GM21526 (cell line): ENCODE data around the gene ZDHHC7.

Source experiments
- ATAC-seq: cut with Tn5 transposase; IDR thresholded peaks from one replicate; pipeline ENCODE4 v1.9.1; 2021; ENCODE audit warnings: moderate library complexity; ENCODE audit not compliant: unreplicated experiment, low FRiP score

ZDHHC7 gene

DNA sequence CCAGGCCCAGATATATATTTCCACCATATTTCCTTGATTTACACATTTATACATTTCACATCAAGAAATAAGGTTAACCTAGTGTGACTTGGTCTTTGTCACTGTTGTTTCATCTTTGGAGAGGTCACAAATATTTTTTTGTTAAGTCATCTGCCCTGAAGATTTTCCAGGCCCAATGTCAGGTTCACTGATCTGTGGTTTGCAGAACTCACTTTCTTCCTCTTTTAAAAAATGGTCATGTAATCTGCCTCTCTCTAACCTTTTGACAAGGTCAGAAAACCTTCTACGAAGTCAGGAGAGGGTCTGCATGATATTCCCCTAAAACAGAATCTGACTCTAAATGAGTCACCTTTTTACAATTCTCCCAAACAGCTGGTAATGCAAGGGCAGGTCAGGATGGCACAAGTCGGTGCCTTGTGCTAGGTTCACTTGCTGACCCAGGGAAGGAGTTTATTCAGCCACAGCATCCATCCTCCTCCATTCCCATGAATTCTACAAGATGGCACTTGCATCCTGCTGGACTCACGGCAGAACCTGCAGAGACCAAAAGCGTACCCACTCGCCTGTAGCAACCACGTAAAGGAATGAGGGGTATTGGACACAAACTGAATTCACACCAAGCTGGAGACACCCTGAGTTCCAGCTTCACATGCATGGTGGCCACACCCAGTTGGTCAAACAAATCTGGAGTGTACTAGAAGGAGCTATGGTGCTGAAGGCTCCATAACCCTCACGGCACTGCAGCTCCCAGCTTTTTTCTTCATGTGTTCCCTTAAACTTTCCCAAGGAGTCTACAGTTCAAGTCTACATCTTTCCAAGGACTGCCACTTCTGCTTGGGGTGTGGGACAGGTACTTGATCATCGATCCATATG lies 14.7 kb upstream of the ZDHHC7 start:
- ATAC-seq, result no peak

DNA sequence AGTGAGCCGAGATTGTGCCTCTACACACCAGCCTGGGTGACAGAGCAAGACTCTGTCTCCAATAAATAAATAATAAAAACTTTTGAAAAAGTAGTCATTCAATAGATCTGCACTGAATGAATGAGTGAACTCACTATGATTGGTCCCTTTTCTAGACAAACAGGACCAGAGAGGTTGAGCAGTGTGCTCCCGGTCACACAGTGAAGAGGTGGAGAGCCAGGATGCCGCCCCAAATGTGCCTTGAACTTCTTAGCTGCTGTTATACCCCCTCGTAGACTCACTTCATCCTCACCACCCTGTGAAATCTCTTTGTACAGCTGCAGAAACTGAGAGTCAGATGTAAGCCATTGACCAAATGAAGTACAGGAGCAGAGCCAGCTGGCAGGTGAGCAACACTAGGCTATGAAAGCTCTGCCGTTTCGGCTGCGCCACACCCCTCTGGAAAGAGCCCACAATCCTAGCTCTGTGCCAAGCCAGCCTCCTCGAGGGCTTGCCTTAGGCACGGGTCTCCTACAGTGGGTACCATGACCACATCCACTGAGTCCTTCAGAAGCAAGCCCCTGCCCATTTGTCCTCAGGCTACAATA lies 8.4 kb upstream of the ZDHHC7 start:
- ATAC-seq, result no peak

DNA sequence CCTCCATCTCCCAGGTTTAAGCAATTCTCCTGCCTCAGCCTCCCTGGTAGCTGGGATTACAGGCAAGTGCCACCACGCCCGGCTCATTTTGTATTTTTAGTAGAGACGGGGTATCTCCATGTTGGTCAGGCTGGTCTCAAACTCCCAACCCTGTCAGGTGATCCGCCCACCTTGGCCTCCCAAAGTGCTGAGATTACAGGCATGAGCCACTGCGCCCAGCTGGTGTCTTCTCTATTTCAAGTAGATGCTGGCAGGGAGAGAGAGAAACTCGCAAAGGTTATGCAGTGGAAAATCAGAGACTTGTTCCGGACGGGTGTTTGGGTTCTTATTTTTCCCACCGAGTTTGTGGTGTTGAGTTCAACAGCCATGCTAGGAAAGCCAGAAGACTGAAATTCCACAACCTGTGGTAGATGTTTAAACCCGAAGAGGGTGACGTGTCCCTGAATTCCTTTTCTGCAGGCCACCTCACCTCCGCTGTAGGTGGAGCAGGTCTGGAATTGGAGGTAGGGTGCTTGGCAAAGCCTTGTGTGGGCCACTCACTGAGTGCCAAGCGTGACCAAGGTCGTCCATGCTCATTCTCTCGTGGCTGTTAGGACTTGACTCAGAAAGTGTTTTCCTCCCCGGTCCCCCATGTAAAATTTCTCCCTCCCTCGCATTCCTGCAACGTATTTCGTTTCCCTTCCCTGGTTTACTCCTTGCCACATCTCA lies 7.3 kb upstream of the ZDHHC7 start:
- ATAC-seq, result no peak

DNA sequence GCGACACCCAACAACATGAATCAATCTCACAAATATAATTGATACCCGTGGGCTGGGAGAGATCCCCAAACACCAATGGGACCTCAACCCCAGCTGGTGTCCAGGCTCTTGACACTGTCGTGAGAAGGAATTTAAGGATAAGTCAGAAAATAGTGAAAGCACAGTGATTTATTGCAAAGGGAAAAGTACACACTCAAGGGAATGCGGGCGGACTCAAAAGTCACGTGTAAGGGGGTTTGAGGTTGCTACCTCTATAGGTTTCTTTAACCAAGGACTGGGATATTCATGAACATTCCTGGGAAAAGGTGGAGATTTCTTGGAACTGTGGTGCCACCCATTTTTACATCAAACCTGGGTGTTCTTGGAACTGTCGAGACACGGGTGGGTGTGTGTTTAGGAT lies 6.3 kb upstream of the ZDHHC7 start:
- no peak for ATAC-seq

DNA sequence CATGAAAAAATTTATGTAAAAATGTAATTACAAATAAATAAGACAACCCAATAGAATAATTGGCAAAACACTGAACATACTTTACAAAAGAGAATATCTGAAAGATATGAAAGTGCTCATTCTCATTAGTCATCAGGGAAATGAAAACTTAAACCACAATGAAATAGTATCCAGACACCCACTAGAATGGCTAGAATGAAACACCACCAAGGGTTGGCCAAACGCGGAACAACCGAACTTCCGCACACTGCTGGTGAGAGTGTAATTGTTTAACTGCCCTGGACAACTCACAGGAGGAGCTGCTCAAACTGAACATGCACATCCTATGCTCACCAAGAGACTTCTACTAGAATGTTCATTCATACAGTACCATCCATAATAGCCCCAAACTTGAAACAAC lies 5.8 kb upstream of the ZDHHC7 start:
- no peak for ATAC-seq

DNA sequence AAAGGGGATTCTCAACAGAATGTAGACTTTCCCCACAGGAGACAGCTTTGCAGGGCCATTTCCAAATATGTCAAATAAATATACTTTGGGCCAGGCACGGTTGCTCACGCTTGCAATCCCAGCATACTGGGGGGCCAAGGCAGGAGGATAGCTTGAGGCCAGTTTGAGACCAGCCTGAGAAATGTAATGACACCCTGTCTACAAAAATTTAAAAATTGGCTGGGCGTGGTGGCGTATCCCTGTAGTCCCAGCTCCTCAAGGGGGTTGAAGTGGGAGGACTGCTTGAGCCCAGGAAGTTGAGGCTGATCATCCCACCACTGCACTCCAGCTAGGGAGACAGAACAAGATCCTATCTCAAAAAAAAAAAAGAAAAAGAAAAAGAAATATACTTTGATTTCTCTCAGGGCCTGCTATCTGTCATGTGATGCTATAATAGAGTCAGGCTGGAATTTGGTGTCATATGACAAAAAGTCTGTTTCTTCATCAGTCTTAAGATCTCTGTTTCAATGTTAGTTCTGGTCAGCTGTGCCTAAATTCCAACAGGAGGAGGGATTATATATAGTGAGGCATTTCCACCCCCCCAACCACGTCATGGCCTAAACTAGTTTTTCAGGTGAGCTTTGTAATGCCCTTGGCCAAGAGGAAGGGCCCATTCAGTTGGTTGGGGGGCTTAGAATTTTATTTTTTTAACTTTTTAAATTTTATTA lies 4.3 kb upstream of the ZDHHC7 start:
- no peak for ATAC-seq

DNA sequence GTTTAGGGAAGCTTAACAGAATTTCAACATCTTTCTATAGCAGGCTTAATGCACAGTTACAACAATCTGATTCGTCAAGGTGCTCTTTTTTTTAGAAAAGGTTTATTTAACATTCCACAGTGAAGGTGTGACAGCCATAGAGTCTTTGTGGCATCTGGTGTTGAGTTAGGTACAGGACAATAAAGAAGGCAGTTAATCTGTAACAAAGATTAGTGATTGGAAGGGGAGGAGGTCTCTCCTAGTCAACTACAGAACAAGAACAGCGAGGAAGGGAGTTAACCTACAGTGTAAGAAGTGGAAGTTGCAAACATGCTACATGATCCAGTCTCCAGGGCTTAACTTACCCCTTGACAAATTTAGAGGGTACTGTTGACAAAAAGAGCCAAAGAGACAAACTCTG lies 3.0 kb upstream of the ZDHHC7 start:
- no peak for ATAC-seq

DNA sequence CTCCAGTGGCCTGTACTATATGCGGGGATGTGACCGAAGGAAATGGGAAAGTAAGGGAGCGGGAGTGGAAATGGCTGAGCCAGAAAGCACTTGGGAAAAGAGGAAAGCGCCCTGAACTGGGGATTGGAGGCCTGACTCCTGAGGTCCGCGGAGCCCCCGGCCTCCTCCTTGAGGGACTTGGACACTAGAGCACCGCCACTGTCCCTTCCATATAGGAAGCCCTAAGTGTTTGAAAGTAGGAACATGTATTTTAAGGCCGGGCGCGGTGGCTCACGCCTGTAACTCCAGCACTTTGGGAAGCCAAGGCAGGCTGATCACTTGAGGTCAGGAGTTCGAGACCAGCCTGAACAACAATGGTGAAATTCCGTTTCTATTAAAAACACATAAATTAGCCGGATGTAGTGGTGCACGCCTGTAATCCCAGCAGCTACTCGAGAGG lies 530 bp upstream of the ZDHHC7 start:
- no peak for ATAC-seq

DNA sequence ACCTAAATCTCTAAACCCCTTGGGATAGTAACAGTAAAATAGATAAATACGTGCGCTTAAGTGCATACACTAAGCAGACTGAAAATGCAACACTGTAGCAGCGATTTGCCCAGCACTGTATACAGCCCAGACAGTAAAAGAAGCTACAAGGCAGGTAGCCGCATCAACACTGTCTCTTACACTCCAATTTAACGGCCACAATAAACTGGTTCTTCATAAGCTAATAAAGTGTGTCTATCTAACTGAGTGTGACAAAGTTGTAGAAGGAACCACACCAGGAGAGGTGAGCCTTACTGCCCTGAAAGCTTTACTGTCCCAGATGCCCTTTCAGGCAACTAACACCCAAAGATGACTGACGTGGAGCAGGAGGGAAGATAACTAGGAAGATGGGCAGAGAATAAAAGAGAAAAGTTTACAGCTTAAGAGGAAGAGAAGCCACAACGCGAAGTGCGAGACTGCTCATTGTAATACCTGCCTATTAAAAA lies 847 bp downstream of the ZDHHC7 start:
- ATAC-seq, result no peak

DNA sequence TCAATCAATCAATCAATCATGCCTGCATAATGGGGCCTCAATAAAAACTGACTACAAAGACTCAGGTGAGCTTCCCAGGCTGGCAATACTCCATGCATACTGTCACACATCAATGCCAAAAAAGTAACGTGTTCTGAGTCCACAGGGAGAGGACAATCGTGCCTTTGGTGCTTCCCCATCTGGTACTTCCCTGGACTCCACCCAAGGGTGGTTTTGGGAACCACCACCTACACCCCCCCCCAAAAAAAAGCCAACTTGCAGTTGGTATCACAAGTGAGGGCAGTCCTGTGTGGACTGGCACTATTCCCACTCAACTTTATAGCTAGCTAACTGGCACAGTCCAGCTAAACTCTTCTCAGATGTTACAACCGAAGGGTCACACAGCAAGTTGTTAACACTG lies 3.1 kb downstream of the ZDHHC7 start:
- no peak for ATAC-seq

DNA sequence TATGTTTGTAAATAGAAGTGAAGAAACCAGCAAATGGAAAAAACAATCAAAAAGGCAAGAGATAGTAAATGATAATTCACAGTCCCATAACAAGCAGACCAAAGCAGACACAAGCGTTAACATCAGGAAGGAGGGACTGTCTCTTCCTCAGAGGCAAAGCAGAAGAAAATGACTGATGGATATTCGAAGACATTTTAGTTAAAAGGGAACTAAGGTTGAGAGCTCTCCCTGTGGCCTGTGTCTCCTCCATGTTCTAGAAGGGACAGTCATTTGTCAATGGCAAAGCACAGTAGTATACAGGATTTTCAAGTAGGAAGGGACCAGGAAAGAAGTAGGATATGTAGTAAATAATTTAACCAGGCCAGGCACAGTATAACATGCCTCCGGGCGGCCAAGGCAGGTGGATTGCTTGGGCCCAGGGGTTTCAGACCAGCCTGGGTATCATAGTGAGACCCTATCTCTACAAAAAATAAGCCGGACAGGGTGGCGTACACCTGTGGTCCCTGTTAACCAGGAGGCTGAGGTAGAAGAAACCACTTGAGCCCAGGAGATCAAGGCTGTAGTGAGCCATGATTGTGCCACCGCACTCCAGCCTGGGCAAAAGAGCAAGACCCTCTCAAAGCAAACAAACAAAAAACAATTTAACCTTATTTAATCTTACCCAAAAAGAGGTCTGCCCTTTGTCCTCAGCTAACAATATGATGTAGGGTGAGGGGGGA lies 3.7 kb downstream of the ZDHHC7 start:
- no peak for ATAC-seq

DNA sequence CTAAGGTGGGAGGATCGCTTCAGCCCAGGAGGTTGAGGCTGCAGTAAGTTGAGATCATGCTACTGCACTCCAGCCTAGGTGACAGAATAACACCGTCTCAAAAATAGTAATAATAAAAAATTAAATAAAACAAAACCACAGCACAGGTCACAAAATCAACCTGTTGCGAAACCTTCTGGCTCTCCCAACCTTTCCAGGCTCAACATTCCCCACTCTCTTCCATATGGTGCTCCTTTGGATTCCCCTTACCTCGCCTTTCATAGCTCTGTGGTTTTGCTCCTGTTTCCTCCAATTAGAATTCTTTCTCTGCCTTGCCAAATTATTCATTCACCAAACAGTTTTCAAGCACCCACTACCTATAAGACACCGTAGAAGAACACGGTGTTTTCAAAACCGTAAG lies 4.7 kb downstream of the ZDHHC7 start:
- ATAC-seq, result no peak

DNA sequence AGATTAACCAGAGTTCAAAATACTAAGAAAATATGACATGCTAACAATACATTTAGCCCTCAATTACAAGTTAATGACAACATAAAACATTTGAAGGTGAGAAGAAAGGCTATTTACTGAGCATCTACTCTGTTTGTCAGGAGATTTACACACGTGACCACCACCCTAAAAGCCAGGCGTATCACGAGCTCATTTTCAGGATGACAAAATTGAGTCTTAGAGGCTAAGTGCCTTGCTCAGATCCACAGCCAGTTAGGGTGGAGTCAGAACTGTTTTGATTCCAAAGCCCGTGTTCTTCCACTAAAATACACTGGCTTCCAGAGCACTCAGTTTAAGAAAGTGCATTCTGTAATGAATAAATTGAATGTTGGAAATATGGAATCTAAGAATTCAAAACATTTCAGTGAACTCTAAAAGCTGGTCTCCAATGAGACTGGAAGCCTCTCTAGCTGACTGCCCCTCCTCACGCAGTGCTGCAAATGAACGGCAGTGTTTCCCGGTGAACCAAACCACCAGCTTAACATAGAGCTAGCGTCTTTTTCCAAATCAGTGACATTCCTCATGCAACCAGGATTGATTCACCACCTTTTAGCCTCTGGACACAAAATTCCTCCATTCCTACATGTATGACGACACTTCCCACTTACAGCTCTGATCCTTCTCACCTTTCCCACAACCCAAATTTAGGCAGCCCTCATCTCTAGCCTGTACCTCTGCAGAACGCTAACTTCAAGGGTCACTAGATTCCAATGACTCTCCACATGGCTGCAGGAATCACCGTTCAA lies 5.9 kb downstream of the ZDHHC7 start:
- ATAC-seq, result no peak

DNA sequence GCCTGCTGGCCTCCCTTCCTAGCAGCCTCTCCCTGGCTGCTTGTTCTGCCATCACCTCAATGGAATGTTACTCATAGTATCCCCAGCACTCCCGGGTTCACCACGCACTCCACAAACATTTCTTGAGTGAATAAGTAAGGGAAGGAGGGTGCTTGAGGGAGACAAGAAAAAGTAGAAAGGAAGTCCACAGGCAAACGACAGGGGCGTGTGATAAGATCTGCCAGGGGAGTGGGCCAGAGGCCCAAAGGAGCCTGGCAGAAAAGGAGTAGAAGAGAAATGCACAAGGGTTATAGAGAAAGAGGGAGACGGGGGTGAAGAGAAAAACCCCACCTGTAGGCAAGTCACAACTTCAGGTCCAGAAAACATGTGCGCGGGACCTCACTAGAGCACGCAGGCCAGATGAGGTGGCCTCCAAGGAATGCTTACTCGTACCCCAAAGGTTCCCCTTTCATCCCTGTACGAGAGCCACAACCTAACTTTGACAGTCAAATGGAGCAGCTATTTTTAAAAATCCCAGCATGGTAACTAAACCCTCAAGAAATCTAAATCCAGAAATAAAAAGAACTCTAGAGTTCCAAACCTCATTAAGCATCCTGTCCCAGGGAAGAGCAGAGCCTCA lies 6.6 kb downstream of the ZDHHC7 start:
- ATAC-seq, result no peak

DNA sequence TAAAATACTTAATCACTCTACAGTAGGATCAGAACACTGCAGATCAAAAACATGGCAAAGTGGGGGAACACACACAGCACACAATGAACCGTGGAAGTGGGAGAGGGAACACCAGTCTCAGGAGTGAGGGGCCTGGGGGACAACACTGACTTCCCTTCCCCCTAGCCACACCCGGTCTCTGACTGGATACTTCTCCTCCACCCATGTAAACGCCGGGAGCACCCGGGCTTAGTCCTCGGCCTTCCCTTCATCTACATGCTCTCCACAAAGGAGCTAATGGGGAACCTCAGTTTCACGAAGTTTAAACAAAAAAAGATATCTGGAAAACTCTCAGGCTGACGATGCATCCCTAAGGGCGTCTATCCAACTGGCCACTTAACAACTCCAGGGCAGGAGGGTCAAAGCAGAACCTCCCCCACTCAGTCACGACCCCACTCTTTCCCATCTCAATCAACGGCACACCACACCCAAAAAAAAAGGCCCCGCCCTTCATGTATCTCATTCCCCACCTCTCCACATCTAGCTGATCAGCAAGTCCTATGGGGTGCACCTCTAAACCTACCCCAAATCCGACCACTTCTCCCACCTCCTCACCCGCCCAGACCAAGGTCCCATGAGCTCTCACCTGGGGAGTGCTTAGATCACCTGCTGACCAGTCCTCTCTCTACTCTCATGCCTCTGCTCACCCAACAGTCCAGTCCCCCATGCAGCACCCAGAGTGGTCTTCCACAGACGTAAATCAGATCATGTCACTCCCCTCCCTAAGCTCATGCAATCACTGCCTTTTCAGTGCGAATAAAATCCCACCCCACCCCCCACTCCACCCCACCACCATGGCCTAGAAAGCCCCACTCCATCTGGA lies 7.4 kb downstream of the ZDHHC7 start:
- ATAC-seq, result no peak

DNA sequence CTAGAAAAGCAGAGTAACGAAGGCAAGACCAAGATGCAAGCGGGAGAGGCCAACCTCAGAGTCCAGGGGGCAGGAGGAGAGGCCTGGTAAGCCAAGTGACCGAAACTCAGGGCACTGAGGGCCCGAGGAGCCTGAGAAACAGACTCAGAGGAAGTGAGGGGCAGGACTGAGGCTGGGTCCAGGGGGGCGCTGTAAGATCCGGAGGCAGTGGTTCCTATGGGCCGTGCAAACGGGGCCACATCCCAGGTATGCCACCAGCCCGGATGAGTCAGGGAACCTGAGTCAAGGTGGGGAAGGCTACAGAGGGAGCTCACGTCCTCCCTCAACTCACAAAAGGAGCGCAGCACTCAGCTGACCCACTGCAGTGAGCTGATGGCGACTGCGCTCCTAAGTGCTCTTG lies 8.3 kb downstream of the ZDHHC7 start:
- no peak for ATAC-seq

DNA sequence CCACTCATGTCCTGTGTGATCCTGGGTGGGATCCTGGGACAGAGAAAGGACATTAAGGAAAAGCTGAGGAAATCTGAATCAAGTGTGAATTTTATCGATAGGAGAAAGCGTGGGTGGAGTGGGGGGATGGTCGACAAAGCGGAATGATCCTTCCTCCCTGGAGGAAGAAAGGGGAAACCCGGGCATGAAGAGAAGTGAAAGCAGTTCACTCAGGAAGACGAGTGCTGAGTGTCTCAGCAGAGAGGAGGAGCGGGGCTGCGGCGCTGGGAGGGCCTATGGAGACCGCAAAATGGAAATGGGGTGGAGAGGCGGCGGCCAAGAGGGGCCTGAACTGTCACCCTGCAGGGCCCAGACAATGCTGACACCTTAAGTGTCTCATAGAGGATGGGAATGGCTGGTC lies 8.7 kb downstream of the ZDHHC7 start:
- no peak for ATAC-seq

DNA sequence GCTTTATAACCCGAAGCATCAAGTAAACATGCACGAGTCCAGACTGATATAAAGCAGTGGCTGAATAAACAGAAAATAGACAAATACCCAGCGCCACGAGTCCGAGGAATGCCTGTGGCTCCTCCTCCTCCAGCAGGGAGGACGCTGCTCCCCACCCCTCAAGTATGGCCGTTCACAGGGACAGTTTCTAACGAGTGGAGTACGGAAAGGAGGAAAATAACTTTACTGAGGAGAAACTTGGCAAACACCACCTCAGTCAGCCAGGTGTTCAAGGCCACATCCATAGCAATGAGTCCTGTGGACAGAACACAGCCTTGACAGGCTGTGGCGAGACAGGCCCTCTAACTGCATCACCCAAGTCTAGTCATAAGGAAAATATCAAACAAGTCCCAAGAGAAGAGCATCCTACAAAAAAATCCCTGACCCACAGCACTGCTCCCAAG lies 9.2 kb downstream of the ZDHHC7 start:
- ATAC-seq, result no peak
